ENCODE data around the gene AGO4.

GRCh38 chr1:35832276-35832905, 24.6 kb downstream of the AGO4 start:
- TF ChIP-seq, protein P1, sequence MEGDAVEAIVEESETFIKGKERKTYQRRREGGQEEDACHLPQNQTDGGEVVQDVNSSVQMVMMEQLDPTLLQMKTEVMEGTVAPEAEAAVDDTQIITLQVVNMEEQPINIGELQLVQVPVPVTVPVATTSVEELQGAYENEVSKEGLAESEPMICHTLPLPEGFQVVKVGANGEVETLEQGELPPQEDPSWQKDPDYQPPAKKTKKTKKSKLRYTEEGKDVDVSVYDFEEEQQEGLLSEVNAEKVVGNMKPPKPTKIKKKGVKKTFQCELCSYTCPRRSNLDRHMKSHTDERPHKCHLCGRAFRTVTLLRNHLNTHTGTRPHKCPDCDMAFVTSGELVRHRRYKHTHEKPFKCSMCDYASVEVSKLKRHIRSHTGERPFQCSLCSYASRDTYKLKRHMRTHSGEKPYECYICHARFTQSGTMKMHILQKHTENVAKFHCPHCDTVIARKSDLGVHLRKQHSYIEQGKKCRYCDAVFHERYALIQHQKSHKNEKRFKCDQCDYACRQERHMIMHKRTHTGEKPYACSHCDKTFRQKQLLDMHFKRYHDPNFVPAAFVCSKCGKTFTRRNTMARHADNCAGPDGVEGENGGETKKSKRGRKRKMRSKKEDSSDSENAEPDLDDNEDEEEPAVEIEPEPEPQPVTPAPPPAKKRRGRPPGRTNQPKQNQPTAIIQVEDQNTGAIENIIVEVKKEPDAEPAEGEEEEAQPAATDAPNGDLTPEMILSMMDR (IDR thresholded peaks at IDR 0.05) = no peak
- no peak for TF ChIP-seq POLR2A (IDR thresholded peaks at IDR 0.05)
